ENCODE results near the gene CIDEB. TPM values are rescaled to one million over a fixed set of nuclear protein-coding genes. Genes with fewer than 3 reads are reported as not detected.
A peak's percentile ranks its signal among the peaks of the same experiment; 100 is the strongest.

CIDEB gene
- total and polyA plus RNA-seq, 2 of the 13 experiments (the other 11 are each of a cell fraction or from before 2014, with no cell fraction given): 35.8 to 110 TPM

- TF ChIP-seq ZBTB39 (CRISPR knock-in tag; IDR thresholded peaks at IDR 0.05) (0 out of 2 replicates have a peak, but pooled peaks have one; percentile 34), ZFX (CRISPR knock-in tag; IDR thresholded peaks at IDR 0.05; ENCODE audit: low read depth) (0 out of 2 replicates have a peak, but pooled peaks have one; percentile 25), ZNF652 (CRISPR knock-in tag; IDR thresholded peaks at IDR 0.05; ENCODE audit: borderline replicate concordance, low read depth) (peak; percentile 91), ZNF629 (CRISPR knock-in tag; conservative IDR thresholded peaks at IDR 0.05) (peak; percentile 90), ZNF556 (CRISPR knock-in tag; IDR thresholded peaks at IDR 0.05; ENCODE audit: borderline replicate concordance) (0 out of 2 replicates have a peak, but pooled peaks have one; percentile 48), HNF4A (CRISPR knock-in tag; IDR thresholded peaks at IDR 0.05) (peak; percentile 63; the same call in 1 of the 2 replicates), MTA1 (CRISPR knock-in tag; IDR thresholded peaks at IDR 0.05; ENCODE audit: borderline replicate concordance) (0 out of 2 replicates have a peak, but pooled peaks have one; percentile 16), POLR2G (IDR thresholded peaks at IDR 0.05; ENCODE audit: low read depth, low read length) (peak; percentile 23; the same call in 1 of the 2 replicates), SUZ12 (IDR thresholded peaks at IDR 0.05; ENCODE audit: low read depth, low read length) (no peak), ZNF276 (CRISPR knock-in tag; IDR thresholded peaks at IDR 0.05; ENCODE audit: low read depth) (no peak), BCL3 (CRISPR knock-in tag; IDR thresholded peaks at IDR 0.05) (no peak), ZNF383 (CRISPR knock-in tag; IDR thresholded peaks at IDR 0.05; ENCODE audit: borderline replicate concordance) (0 out of 2 replicates have a peak, but pooled peaks have one; percentile 76), ESRRA (CRISPR knock-in tag; IDR thresholded peaks at IDR 0.05; ENCODE audit: low read depth) (0 out of 2 replicates have a peak, but pooled peaks have one; percentile 29), GTF3A (CRISPR knock-in tag; conservative IDR thresholded peaks at IDR 0.05) (0 out of 2 replicates have a peak, but pooled peaks have one; percentile 43), ZMYM4 (CRISPR knock-in tag; IDR thresholded peaks at IDR 0.05) (0 out of 2 replicates have a peak, but pooled peaks have one; percentile 36), ZNF672 (CRISPR knock-in tag; IDR thresholded peaks at IDR 0.05) (no peak), ZMYM3 (CRISPR knock-in tag; IDR thresholded peaks at IDR 0.05) (peak; percentile 70; the same call in 1 of the 2 replicates)
- TF ChIP-seq, protein P1, sequence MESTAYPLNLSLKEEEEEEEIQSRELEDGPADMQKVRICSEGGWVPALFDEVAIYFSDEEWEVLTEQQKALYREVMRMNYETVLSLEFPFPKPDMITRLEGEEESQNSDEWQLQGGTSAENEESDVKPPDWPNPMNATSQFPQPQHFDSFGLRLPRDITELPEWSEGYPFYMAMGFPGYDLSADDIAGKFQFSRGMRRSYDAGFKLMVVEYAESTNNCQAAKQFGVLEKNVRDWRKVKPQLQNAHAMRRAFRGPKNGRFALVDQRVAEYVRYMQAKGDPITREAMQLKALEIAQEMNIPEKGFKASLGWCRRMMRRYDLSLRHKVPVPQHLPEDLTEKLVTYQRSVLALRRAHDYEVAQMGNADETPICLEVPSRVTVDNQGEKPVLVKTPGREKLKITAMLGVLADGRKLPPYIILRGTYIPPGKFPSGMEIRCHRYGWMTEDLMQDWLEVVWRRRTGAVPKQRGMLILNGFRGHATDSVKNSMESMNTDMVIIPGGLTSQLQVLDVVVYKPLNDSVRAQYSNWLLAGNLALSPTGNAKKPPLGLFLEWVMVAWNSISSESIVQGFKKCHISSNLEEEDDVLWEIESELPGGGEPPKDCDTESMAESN (CRISPR knock-in tag; conservative IDR thresholded peaks at IDR 0.05): no peak
Observed at GRCh38 chr14:24291446-24292117, 16.2 kb downstream of the CIDEB start (continued).

Data from HepG2 (cell line).